Heart left ventricle (tissue), 13 donors: ENCODE data around the gene OLA1.

Experiments used
- CTCF ChIP-seq, 12 donors: fragments of 200-600 bp; sonication (generic) in 4 of 12; IDR thresholded peaks; one replicate each; pipeline versions ENCODE4 v1.5.0 to v1.8.0; 2018 to 2022; ENCODE audit warnings: antibody characterized with exemption in 12 of 12, mild to moderate bottlenecking in 5 of 12
- POLR2A ChIP-seq, 2 donors: fragments of 450-650 bp; IDR thresholded peaks; one replicate each; pipeline ENCODE4 v1.6.1; 2017; ENCODE audit warnings: antibody characterized with exemption in 2 of 2, mild to moderate bottlenecking in 2 of 2, moderate library complexity in 2 of 2
- donor health status: ischemic (EF 13 %, LVEDD 7.1; RV severe dilation, severe dysfunction).
- donor health status: DM: no; HTN: yes; CAD: no.
- donor health status: DM: no; HTN: no; CAD: no.
- donor health status: ischemic (EF 25% LVEDD 6.9; RV normal size, moderate dysfunction).
- donor health status: ischemic (EF 25% LVEDD 5.7; RV mildly dilated, moderate dysfunction).
- donor health status: ischemic (EF 35%, LVEDD 5.7; RV mildly dilated, moderate dysfunction).
- donor health status: nonischemic (EF 11% LVEDD 7.7; RV severe dilation, severe dysfunction).
- donor health status: DM: yes; HTN: yes; CAD: no.
- donor health status: PGD.
- donor health status: ischemic (EF 29% LVEDD 5.4; RV normal size, mild dysfunction).
- donor health status: nonischemic (EF 23%, LVEDD 6.1; RV moderate dilation, normal function).

- TF ChIP-seq CTCF (IDR thresholded peaks at IDR 0.05) (no peak), POLR2A (IDR thresholded peaks at IDR 0.05) (no peak)
These were observed 194.8 kb downstream of the OLA1 start for GRCh38 chr2:174053355-174054151.
